HG03378 (cell line): ENCODE measurements around the gene ASB2.

Experiments used
- ATAC-seq: cut with Tn5 transposase; IDR thresholded peaks from one replicate; pipeline ENCODE4 v1.9.1; 2021; ENCODE audit warnings: mild to moderate bottlenecking, moderate library complexity; ENCODE audit not compliant: unreplicated experiment

ASB2 gene

GRCh38 chr14:93909429-93910128 lies 66.8 kb downstream of the ASB2 start:
- no peak for ATAC-seq

DNA sequence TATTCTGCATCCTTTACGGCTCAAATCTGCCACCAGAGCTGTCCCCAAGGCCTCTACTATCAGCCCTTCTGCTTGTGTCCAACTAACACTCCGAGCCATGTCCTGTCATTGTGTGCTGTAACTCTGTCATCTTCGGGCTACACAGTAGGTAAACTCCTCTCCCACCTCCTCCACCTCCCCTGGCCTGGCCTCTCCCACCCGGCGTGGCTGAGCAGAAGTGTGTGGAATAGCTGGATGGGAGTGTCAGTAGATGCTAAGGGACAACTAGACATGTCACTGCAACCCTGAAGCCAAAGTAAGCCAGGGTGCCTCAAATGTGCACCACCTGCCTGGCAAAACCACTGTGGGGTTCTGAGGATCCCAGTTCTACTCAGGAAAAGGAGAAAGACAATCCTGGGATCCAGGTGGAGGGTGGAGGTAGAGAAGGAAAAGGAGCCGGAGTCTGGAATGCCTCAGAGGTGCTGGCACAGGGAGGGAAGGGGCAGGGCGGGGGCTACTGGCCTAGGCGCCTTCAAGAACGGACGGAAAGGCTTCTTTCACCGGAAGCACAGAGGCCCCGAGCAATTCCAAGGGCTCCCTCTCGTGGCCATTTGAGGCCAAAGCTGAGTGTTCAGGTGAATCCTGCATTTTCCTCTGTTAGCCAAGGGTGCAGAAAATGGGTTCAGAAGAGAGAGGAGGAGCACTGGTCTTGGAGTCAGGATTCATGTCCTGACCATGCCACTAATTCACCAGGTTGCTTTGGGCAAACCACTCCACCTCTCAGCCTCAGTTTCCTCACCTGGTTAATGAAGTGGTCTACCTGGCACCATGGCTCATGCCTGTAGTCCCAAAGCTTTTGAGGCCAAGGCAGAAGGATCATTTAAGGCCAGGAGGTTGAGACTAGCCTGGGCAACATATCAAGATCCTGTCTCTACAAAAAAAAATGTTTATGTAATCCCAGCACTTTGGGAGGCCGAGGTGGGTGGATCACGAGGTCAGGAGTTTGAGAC lies 69.7 kb downstream of the ASB2 start:
- ATAC-seq = no peak

DNA sequence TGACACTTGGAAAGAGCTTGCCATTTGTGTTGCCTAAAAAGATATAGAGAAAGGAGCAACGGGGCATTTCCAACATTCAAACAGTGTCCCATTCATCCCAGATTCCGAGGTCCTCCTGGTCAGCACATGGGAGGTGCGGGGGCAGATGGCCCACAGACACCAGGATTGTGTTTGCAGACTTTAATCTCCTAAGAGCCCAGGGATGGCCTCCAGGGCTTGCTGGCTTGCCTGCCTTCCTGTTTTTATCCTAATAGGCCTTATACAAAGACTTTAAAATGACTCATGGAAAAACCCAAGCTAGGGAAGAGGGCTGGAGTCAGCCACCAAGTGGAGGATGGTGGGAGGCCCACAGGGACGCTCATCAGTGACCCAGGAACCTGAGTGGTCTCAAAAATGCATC lies 70.7 kb downstream of the ASB2 start:
- no peak for ATAC-seq

DNA sequence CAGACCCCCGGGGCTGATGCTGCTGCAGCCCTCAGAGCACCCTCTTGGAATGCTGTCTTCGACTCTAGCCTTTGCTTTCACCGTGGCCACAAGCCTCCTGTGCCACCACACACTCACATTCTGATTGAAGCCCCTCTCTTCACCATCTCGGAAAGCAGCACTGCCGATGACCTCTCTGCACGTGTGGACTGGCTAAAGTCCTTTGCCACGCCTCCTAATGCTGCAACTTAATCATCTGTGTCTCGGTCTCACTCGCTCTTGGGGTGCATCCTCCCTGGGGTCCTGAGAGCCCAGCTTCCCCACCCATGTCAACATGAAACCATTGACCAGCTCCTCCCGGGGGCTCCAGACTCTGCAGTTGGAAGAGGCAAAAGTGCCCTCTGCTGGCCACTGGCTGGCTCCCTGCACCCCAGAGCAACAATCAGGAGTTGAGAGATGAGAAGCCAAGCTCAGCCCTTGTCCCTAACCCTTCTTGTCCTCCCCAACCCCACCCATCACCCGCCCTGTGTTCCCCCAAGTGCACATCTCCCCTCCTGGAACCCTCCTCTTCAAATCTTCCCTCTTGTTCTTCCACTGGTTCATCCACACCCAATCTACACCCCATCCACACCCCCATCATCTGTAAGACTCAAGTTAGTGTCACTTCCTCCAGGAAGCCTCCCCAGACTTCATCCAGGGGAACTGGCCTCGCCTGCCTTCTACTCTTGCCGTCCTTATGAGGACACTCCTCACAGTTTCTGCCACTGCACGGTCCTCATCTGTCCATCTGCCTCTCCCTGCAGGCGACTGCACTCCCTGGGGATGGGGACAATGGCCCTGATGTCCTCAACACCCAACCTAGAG lies 72.8 kb downstream of the ASB2 start:
- ATAC-seq = no peak

- ATAC-seq = no peak
Observed at GRCh38 chr14:93902619-93903307, 73.6 kb downstream of the ASB2 start.

DNA sequence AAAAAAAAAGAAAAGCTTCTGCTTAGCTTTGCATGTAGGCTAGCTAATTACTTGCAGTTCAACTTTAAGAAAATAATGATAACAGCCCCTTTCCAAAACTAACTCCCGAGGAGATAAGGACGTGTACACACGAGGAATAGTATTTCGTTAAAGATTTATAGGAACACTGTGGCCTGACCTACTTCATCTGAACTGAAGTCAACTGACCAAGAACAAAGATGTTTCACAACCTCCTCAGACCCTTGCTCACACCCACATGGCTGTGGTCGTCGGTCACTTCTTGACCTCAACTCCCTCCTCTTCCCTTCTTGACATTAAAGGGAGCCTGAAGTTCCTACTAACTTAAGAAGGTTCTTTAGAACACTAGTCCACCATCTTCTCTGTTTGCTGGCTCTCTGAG lies 74.6 kb downstream of the ASB2 start:
- no peak for ATAC-seq

GRCh38 chr14:93898731-93899130 lies 77.6 kb downstream of the ASB2 start:
- no peak for ATAC-seq

DNA sequence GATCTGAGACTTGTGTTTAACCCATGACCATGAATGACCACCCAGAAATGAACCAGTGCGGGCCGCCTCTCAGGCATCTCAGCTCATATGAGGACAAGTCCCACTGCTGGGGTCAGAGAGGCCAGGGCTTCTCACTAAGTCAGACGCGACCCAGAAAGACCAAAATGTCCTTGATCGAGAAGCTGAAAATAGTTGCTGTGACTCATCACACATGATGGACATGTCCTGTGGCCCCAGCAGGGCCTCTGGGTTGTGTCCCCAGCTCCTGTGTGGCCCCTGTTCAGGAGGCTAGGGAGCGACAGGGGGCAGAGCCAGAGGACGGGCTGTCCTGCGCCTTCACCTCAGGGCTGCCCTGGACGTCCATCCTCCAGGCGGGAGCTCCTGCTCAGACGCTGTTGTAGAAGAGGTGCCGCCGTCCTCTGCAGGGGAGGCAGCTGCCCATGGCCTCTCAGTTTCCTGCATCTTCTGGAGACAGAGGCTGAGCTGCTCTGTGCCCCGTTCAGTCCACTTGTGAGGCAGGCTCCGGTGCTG lies 78.2 kb downstream of the ASB2 start:
- no peak for ATAC-seq

DNA sequence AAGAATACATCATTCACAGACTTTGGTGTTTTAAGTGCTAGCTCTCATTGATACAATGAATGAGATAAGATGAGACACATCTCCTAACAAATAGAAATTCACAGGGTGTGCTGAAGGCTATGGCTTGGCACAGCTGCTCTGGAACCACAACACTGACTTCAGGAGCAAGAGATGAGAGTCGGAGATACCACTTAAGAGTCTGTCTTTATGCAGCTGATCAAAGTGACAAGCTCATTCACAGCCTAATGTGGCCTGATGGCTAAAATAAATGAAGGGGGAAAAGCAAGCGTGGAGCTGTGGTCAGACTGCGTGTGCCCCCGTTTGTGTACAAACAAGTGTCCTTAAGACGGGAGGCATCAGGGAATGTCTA lies 78.9 kb downstream of the ASB2 start:
- ATAC-seq = no peak

- no peak for ATAC-seq
Observed at GRCh38 chr14:93895023-93895604, 81.3 kb downstream of the ASB2 start.

DNA sequence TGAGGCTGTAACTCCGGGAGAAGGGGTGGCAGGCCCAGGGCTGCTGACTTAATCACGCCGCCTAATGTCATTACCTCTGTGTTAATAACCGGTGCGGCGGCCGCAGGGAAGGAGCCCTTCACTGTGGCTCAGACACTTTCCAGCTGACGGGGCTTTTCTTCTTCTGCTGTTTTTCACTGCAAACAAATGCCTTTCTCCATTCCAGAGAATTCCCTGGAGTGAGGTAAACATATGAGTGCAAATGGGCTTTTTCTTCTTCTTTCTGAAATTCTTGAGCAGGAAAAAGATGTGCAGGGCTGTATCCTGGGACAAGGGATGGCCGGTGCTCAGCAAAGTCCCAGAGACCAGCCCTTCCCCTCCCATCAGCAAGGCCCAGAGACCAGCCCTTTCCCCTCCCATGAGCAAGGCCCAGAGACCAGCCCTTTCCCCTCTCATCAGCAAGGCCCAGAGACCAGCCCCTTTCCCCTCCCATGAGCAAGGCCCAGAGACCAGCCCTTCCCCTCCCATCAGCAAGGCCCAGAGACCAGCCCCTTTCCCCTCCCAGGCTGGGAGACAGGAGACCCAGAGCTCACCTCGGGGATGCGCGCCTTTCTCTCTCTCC lies 82.6 kb downstream of the ASB2 start:
- no peak for ATAC-seq

GRCh38 chr14:93892923-93893558 lies 83.3 kb downstream of the ASB2 start:
- ATAC-seq = no peak

DNA sequence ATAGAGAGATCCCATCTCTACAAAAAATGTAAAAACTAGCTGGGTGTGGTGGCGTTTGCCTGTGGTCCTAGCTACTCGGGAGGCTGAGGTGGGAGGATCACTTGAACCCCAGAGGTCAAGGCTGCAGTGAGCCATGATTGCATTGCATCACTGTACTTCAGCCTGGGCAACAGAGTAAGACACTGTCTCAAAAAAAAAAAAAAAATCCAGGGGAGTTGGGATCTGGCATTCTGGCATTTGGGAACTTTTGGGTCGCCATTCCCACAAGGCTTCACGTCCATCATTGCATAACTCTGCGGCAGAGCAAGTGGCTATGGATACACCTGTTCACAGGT lies 83.9 kb downstream of the ASB2 start:
- no peak for ATAC-seq

DNA sequence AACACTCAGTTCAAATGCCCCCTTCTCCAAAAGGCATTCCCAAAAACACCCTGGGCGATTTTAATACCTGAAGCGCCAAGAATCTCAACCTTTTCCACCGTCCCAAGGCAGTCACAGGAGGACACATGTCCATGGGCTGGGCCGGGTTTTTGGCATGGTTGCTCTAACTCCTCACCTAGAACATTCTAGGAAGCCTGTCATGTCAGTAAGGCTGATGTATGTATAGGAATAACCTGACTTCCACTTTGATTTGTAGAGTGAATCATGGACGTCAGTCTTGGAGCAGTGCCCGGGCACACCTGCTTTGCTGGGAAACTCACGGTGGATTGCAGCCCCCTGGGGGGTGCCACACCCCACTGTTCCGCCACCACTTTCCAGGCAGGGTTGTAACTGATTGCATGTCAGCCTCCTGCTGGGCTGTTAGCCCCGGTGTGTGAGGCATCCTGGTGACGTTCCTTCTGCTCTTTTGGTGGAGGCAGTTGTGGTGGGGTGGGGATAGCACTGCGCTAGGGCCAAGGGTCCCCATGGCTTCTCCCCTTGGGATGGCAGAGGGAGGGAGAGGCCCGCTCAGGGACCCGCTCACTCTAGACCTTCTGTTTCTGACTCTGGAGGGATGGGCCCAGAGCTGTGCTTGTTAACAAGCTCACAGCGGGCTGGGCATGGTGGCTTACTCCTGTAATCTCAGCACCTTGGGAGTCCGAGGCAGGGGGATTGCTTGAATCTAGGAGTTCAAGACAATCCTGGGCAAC lies 84.4 kb downstream of the ASB2 start:
- ATAC-seq = no peak

- ATAC-seq = no peak
Observed at GRCh38 chr14:93889739-93890483, 86.5 kb downstream of the ASB2 start.

- ATAC-seq = no peak
Observed at GRCh38 chr14:93888995-93889394, 87.4 kb downstream of the ASB2 start.

GRCh38 chr14:93884950-93885349 lies 91.4 kb downstream of the ASB2 start:
- no peak for ATAC-seq
